Brain pericyte (primary cell): ENCODE data around the gene MLXIP.

ENCODE experiments used
- DNase-seq: peaks from one replicate; pipeline ENCODE4 v3.0.0-alpha.2; 2012; ENCODE audit warnings: low read depth, low spot score

MLXIP gene

DNA sequence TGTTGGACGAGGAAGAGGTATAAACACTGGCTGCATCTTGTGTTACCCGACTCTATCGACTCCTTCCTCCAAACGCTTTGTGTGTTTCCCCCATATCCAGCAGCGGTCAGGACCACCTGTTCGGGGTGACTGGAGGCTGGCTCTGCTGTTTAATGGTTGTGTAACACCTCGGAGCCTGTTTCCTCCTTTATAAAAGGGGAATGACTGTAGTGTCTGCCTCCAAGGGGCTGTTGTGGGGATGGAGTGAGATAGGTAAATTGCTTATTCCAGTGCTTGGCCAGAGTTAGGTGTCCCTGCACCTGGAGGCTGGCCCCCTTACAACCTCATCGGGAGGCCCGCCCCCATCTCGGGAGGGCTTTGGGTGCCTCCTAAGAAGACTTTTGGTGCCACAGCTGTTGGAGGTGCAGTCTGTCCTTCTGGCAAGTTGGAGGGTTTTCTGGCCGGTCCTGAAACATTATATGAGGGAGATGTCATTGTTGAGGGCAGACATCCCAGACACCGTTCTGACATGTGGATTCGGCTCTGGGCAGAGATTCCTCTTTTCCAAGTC lies 1.1 kb downstream of the MLXIP start:
- no peak for DNase-seq

DNA sequence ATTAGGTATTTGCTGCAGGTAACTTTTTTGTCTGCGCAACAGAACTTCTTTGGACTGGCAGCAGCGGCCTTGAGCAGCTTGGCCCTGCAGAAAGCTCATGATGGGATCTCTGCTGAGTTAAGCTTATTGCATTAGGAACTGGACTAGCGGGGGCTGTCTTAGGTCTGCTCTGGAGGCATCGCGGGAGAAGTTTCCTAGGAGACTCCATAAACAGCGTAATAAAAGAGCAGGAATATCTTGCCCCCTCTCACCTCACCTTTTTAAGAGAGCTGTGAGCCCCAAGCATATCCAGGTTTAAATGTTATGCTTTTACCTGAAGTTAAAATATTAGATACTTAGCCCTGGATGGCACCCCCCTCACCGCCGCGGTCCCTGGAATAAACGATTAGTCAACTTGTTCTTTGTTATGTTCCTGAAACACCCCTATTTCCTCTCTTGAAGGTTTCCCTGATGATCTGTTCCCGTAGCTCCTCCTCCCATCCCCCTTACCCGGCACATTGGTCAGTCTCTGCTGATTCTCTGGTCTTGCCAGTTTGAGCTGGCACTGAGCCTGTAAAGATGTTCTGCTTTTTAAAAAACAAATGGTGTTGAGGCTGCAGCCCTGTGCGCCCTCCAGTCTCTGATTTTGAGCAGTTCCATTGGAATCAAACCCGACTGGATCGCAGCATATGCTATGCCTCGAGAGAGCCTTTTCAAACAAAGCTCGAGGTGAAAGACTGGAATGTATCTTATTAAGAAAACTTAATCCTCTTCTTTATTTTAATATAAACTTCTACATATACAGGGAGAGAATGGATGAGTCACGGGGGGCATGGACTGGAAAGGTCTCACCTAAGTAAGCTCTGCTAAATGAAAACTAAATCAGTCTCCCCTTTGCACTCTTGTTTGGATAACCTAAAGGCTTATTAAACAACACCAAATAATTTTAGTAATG lies 1.9 kb downstream of the MLXIP start:
- no peak for DNase-seq

DNA sequence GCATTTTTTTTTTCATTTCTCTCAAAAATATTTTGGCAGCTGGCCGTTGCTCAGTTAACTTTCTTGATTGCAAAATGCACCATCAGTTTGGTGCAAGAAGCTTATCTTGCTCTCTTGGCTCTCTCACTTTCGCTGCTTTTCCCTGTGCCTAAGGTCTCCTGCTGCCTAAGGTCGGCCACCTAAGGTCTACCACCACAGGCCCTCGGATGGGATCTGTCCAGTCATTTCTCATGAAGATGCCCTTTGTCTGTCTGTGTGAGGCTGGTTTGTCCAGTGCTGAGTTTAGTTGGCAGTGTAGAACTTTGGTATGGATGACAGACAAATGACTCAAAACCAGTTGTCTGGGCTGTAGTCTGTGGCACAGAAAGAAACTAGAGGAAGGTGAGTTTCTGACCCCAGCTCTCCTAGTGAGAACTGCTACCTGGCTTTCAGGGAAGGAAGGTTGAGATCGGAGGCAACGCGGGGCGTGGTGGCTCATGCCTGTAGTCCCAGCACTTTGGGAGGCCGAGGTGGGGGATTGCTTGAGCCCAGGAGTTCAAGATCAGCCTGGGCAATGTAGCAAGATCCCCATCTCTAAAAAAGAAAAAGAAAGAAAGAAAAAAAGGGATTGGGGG lies 2.6 kb downstream of the MLXIP start:
- DNase-seq, result no peak

DNA sequence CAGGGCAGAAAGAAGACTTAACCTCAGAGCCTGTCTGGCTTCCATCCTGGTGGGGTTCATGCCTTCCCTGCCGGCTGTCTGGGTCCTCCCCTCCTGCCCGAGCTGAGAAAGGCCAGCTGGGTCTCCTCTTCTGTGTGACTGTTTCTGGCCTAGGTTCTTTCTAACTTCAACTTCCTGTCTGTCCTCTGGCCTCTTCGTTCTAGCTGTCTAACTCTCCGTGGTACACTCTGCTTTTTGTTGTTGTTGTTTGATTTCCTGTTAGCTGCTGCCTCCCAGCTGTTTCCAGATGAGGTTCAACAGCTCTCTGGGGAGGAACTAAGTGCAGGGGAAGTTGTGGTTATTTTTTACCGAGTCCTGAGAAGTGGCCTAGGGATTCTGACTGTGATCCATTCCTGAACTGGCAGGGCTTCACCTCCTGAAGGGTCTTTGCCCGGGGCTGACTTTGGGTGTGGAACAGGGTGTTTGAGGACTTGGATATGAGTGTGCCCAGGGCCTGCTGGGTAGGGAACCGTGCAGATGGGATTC lies 3.2 kb downstream of the MLXIP start:
- DNase-seq, result no peak

DNA sequence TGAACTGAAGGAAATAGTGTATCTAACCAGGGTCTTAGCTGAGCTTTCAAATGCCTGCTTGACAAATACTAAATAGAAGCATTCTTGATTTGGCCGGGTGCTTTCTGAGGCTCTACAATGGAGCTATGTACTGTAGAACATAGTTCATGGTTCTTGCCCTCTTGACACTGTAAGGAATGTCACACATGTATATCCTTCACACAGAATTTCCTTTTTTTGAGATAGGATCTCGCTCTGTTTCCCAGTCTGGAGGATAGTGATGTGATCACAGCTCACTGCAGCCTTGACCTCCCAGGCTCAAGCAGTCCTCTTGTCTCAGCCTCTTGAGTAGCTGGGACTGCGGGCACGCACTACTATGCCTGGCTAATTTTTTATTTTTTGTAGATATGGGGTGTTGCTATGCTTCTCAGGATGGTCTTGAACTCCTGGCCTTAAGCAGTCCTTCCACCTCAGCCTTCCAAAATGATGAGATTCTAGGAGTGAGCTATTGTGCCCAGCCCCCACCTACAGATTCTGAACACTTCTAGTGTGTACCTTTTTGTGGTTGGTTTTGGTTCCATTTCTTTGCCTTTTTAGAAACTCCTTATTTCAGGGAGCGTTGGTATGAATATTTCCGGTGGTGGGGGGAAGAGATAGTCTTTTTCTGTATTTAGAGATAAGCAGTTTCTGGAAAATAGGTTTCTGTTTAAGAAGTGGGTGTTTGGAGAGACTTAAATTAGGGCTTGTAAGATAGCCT lies 4.2 kb downstream of the MLXIP start:
- no peak for DNase-seq

DNA sequence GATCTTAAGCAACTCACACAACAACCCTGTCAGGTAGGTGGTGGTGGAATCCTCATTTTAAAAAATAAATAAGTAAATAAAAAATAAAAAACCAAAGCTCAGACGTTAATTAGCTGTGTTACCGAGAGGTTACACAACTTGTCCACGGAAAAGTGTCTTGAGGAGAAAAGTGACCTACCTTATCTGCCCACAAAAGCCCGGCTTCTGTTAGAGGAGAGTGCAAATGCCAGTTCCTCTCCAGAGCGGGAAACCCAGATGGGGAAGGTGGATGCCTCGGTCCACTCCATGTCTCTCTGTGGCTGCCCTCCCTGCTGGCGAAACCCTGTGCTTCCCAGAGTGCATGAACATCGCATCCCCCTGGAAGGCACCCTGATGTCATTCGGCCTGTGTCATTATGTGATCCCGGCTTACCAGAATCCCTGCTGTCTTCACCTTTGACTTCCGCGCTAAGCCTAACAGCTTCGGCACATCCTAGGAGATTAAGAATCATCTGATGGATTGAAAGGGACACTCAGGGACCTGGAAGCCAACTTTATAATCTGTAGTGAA lies 6.4 kb downstream of the MLXIP start:
- no peak for DNase-seq

DNA sequence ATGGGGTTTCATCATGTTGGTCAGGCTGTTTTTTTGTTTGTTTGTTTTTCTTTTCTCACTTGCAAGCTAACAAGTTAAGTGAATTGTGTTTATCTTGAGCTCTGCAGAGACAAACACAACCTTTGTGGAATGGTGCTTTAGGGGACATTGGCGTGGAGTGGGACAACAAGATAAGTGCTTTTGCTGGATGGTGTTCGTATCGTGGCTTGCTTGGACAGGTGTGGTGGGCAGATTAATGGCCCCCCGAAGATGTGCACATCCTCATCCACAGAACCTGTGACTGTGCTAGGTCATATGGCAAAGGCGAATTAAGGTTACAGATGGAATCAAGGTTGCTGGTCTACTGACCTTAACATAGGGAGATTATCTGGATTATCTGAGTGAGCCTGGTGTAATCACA lies 7.0 kb downstream of the MLXIP start:
- DNase-seq, result no peak

DNA sequence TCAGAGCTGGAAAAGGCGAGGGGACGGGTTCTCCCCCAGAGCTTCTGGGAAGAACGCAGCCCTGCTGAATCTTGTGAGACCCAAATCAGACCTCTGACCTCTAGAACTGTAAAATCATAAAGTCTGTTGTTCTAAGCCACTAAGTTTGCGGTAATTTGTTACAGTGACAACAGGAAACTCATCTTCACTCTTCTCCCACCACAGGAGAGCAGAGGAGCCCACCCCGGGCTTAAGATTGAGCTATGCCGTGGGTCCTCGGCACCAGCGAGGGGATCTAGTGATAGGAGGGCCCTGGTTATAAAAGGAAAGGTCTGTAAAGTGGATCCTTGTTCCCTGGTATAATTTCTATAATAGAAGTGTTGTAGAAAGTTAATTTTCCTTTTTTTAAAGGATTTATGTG lies 7.6 kb downstream of the MLXIP start:
- no peak for DNase-seq

DNA sequence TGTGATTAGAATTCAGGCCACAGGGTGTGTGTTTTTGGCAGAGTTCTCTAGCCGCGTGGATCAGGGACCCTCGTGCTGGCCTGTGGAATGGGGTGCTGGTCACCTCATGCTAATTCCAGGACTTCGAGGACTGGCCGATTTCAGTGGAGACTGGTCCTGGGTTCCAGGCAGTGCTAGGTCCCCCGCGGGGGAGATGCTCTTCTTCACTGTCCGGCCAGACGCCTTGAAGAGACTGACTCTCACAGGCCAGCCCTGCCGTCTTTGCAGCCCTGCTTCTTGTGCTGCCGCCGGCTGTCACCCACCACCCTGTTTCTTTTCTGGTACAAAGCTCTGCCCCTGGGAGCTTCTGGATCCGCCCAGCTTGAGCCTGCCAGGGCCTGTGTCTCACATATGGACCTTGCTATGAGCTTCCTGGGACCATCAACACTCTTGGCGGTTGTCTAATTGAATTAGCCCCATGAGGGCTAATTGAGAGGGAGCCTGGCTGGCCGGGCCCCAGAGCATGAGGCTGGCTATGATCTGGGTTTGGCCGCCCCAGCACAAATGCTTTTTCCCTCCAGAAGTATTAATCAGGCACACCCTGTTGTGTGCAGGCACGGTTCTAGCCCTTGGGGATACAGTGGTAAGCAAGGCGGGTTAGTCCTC lies 8.2 kb downstream of the MLXIP start:
- no peak for DNase-seq

DNA sequence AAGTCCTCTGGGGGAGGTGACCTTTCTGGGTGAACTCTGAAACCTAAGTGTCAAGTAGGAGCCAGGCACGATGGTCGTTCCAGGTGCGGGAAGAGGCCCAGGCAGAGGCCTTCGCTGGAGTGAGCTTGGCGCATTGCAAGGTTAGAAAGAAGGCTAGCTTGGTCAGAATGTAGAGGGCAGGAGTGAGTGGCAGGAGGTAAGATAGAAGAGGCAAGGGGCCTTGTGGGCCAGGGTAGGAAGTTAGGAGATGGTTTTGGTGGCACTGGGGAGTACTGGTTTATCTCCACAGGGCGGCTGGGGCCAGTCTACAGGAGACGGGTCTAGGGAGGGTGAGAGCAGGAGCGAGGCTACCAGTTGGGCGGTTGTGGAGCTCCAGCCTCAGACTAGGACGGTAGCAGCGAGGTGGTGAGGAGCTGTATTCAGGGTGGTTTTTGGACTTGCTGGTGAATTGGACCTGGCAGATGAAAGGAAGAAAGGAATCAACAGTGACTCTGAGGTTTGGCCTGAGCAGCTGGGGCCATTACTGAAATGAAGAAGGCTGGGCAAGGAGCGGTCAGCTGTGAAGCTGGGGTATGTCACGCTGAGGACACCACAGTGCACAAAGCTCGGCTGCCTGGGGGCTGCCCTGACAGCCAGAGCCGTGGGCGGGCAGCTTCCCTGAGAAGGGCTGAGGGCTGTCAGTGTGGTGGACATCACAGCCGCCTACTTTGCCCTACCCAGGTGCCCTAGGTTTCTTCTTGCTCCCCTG lies 9.0 kb downstream of the MLXIP start:
- no peak for DNase-seq

DNA sequence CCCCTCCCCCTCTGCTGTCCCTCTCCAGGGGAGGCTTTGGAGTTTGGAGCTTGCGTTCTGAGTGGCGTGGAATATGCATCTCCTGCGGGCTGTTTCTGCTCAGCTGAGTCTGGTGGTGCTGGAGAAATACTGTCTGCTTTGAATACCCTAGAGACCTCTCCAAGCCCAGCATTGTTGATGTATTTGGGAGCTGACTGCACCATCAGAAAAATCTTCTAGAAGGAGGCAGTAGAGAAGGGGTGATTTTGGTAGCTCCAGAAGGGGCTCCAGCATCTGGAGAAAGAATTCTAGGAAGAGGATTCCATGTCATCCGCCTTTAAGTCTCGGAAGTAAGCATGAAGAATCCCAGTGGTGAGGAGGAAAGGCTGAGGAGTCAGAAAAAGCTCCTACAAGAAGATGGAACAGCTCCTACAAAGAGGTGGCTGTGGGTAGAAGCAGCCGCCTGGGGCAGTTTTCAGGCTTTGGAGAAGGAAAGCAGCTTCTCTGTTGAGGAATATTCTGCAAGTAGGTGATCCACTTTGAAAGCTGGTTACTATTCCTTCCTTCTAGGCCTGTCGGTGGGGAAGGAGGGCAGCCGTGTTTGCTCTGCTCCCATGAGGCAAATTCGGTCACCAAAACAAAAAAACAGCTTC lies 9.7 kb downstream of the MLXIP start:
- DNase-seq, result no peak

DNA sequence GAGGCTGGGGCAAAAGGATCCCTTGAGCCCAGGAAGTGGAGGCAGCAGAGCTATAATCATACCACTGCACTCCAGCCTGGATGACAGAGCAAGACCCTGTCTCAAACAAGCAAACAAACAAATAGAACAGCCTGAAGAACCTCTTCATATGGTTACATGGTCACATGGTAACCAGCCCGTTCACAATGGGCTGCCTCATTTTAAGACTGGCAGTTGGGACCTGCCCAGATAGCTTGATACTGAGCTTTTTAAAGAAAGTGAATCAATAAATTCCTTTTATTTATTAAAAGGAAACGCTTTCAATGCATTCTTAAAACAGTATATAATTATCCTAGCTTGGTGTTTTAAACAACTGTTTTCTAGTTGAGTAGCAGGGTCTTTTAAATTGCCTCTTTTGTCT lies 10.5 kb downstream of the MLXIP start:
- no peak for DNase-seq

DNA sequence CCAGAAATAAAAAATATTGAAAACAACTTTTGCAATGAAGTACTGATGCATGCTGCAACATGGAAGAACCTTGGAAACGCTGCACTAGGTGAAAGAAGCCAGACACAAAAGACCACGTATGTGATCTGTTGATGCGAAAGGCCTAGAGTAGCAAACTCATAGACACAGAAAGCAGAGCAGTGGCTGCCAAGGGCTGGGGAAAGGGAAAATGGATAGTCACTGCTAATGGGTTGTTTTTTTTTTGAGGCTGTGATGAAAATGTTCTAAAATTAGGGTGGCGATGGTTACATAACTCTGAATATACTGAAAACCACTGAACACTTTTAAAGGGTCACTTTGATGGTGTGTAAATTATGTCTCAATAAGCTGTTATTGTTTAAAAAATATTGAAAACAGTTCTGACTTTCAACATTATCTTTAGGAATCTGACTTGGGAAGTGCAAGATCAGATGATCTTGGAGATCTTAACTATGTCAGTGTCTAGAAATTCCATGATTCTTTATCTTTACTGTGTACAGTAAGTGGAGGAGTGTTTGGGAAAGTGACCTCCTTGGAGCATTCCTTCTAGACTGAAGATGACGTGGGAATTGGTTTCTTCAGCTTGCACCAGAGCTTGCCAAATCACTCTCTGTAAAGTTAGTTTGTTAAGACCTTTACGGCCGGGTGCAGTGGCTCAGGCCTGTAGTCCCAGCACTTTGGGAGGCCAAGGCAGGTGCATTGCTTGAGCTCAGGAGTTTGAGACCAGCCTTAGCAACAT lies 12.4 kb downstream of the MLXIP start:
- no peak for DNase-seq

DNA sequence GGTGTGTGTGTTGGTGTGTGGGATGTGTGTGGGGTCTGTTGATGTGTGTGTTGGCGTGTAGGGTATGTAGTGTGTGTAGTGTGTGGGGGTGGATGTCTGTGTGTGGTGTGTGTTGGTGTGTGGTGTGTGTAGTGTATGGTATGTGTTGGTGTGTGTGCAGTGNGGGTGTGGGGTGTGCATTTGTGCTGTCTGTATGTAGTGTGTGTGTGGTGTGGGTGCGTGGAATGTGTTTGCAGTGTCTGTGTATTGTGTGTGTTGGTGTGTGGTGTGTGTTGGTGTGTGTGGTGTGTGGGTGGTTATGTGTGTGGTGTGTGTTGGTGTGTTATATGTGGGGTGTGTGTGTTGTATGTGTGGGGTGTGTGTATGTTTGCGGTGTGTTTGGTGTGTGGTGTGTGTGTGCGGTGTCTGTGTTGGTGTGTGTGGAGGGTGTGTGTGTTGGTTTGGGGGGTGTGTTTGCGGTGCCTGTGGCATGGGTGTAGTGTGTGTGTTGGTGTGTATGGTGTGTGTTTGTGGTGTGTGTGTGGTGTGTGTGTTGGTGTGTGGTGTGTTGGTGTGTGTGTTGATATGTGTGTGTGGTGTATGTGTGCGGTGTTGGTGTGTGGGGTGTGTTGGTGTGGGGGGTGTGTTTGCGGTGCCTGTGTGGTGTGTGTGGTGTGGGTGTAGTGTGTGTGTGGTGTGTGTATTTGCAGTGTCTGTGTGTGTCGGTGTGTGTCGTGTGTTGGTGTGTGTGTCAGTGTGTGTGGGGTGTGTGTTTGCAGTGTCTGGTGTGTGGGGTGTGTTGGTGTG lies 14.7 kb downstream of the MLXIP start:
- no peak for DNase-seq

DNA sequence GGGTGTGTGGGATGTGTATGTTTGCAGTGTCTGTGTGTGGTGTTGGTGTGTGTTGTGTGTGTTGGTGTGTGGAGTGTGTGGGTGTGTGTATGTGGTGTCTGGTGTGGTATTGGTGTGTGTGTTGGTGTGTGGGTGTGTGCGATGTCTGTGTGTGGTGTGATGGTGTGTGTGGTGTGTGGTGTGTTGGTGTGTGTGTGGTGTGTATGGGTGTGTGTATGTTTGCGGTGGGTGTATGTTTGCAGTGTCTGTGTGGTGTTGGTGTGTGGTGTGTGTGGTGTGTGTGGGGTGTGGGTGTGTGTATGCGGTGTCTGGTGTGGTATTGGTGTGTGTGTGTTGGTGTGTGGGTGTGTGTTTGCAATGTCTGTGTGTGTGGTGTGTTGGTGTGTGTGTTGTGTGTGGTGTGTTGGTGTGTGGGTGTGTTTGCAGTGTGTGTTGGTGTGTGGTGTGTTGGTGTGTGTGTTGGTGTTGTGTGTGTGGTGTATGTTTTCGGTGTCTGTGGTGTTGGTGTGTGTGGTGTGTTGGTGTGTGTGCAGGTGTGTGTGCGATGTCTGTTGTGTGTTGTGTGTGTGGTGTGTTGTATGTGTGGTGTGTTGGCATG lies 15.7 kb downstream of the MLXIP start:
- no peak for DNase-seq

DNA sequence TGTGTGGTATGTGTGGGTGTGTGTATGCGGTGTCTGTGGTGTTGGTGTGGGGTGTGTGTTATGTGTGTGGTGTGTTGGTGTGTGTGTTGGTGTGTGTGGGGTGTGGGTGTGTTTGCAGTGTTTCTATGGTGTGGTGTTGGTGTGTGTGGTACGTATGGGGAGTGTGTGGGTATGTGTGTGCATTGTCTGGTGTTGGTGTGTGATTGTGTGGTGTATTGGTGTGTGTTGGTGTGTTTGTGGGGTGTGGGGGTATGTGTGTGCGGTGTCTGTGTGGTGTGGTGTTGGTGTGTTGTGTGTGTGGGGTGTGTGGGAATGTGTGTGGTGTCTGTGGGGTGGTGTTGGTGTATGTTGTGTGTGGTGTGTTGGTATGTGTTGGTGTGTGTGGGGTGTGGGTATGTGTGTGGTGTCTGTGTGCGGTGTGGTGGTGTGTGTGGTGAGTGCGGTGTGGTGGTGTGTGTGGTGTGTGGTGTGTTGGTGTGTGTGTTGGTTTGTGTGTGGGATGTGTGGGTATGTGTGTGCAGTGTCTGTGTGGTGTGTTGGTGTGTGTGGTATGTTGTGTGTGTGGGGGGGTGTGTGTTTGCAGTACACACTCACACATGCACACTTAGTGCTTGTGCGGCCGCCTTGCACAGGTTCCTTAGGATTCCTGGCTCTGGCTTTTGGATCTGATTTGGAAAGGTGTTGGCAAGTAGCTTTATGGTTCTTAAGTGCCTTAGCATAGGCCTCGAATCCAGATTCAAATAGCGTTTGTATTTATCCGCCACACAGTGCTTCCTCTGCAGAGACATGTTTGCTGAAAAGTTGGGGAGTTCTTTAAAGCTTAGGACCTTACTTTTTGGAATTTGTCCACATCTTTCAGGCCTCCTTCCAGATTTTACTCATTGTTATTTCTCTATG lies 16.4 kb downstream of the MLXIP start:
- DNase-seq, result no peak

DNA sequence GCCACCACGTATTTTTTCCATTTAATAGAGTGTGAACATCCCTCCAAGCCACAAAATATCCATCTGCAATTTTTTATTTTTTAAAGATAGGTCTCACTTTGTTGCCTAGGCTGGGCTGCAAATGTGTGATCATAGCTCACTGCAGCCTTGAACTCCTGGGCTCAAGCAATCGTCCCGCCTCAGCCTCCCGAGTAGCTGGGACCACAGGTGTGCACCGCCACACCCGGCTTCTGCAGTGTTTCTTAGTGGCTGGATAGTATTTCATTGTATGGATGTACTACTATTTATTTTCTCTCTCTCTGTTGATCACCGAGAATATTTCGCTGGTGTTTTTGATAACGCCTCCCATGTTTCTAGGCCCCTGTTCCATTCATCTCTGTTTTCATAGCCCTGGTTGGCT lies 17.5 kb downstream of the MLXIP start:
- no peak for DNase-seq
